ENCODE data around the gene FAF1.

GRCh38 chr1:50861772-50862171, 98.3 kb downstream of the FAF1 start:
- TF ChIP-seq CTCF (IDR thresholded peaks at IDR 0.05): no peak
- TF ChIP-seq EP300 (IDR thresholded peaks at IDR 0.05): no peak
